Heart left ventricle (tissue), 16 donors: ENCODE measurements around the gene ZNF776. TPM values are rescaled to one million over a fixed set of nuclear protein-coding genes. Genes with fewer than 3 reads are reported as not detected.

Experiments
- ATAC-seq, 4 donors: fragments of 200-7000 bp; cut with Tn5 transposase; one replicate each; pipeline ENCODE4 v1.9.1; 2020 to 2022; ENCODE audit warnings: moderate library complexity in 4 of 4, mild to moderate bottlenecking in 3 of 4, moderate number of reproducible peaks in 1 of 4
- DNase-seq, 5 donors: peaks; one replicate each; pipeline ENCODE4 v3.0.0-alpha.2; 2020
- H3K27ac ChIP-seq, 12 donors: fragments of 200-600 bp; sonication (generic) in 4 of 12; one replicate each; pipeline versions ENCODE4 v1.5.0 to v1.8.0; 2016 to 2022; ENCODE audit warnings: mild to moderate bottlenecking in 2 of 12
- H3K27me3 ChIP-seq, 9 donors: fragments of 200-600 bp; sonication (generic) in 2 of 9; one replicate each; pipeline versions ENCODE4 v1.5.1 to v1.8.0; 2016 to 2022; ENCODE audit warnings: mild to moderate bottlenecking in 3 of 9
- H3K36me3 ChIP-seq, 9 donors: fragments of 200-600 bp; sonication (generic) in 2 of 9; one replicate each; pipeline versions ENCODE4 v1.5.0 to v1.8.0; 2018 to 2022; ENCODE audit warnings: mild to moderate bottlenecking in 2 of 9
- H3K4me1 ChIP-seq, 12 donors: fragments of 200-600 bp; sonication (generic) in 4 of 12; one replicate each; pipeline versions ENCODE4 v1.5.0 to v1.8.0; 2016 to 2022; ENCODE audit warnings: mild to moderate bottlenecking in 3 of 12
- H3K4me3 ChIP-seq, 12 donors: fragments of 200-600 bp; sonication (generic) in 4 of 12; one replicate each; pipeline versions ENCODE4 v1.5.0 to v1.8.0; 2017 to 2022; ENCODE audit warnings: mild to moderate bottlenecking in 9 of 12, moderate library complexity in 4 of 12
- H3K9me3 ChIP-seq, 12 donors: fragments of 200-600 bp; sonication (generic) in 4 of 12; one replicate each; pipeline versions ENCODE4 v1.5.0 to v1.8.0; 2016 to 2022; ENCODE audit warnings: mild to moderate bottlenecking in 1 of 12
- CTCF ChIP-seq, 12 donors: fragments of 200-600 bp; sonication (generic) in 4 of 12; IDR thresholded peaks; one replicate each; pipeline versions ENCODE4 v1.5.0 to v1.8.0; 2018 to 2022; ENCODE audit warnings: antibody characterized with exemption in 12 of 12, mild to moderate bottlenecking in 5 of 12
- POLR2A ChIP-seq, 2 donors: fragments of 450-650 bp; IDR thresholded peaks; one replicate each; pipeline ENCODE4 v1.6.1; 2017; ENCODE audit warnings: antibody characterized with exemption in 2 of 2, mild to moderate bottlenecking in 2 of 2, moderate library complexity in 2 of 2
- WGBS, 4 donors: extraction: QIAGEN DNeasy Blood & Tissue Kit in 2 of 4; methylation state at CpG; one replicate each; pipeline versions ENCODE4 v1.1.5 to v1.1.7; 2013 to 2018; 5-methylcytosine and 5-hydroxymethylcytosine counted together
- intact Hi-C, 10 donors: fragments of 100-400 bp; cut with DNase I; formaldehyde crosslinking; loops; one replicate each; pipeline versions ENCODE4 v1.11.1 to v1.14.2; 2022
- polyA plus RNA-seq, 2 donors: library from polyadenylated mRNA; stranded (reverse); fragments of 200-250 nt; gene quantifications; one replicate each; pipeline ENCODE4 v1.2.3, GENCODE V29; 2013
- total RNA-seq, 9 donors: library from RNA; depleted of rRNA in 2 of 9; stranded (reverse); fragments of >200 nt in 2 of 9; fragmentation: NEBNext Ultra II Directional in 3 of 9; extraction: Animal tissue kit (Norgen Biotek cat#: 25700) in 3 of 9; gene quantifications; one replicate each; pipeline versions ENCODE4 v1.1.0 to v1.2.4, GENCODE V29; 2016 to 2023
- donor health status: ischemic (EF 13 %, LVEDD 7.1; RV severe dilation, severe dysfunction).
- donor health status: healthy with polysubstance abuse.
- donor health status: DM: no; HTN: yes; CAD: no.
- donor health status: DM: no; HTN: no; CAD: no.
- donor health status: ischemic (EF 25% LVEDD 6.9; RV normal size, moderate dysfunction).
- donor health status: ischemic (EF 25% LVEDD 5.7; RV mildly dilated, moderate dysfunction).
- donor health status: healthy.
- donor health status: DM: yes; HTN: yes; CAD: no.
- donor health status: ischemic (EF 35%, LVEDD 5.7; RV mildly dilated, moderate dysfunction).
- donor health status: nonischemic (EF 11% LVEDD 7.7; RV severe dilation, severe dysfunction).
- donor health status: DM: yes; HTN: yes; CAD: no.
- donor health status: PGD.
- donor health status: ischemic (EF 29% LVEDD 5.4; RV normal size, mild dysfunction).
- donor health status: nonischemic (EF 23%, LVEDD 6.1; RV moderate dilation, normal function).

ZNF776 gene
- total and polyA plus RNA-seq, 11 donors: 4.8 to 17.3 (median 12.8) TPM

GRCh38 chr19:57807541-57807940, 60.9 kb downstream of the ZNF776 start:
- intact Hi-C loops: no loop called here
- H3K27ac ChIP-seq: no peak overlapping the region

More at GRCh38 chr19:57807541-57807940, 60.9 kb downstream of the ZNF776 start:
- Histone ChIP-seq H3K27me3 (no peaks in the 10 kb centered on the region), H3K9me3 (no peaks in the 10 kb centered on the region), H3K36me3 (peaks cover 0 to 58% (median 40%) of the 10 kb centered on the region in 9 donors), H3K4me1 (peaks cover 0 to 35% (median 13%) of the 10 kb centered on the region in 12 donors), H3K4me3 (no peak overlapping the region)
- DNase-seq (no peak), ATAC-seq (no peak)
- no peak for TF ChIP-seq CTCF (IDR thresholded peaks at IDR 0.05)
- TF ChIP-seq POLR2A (IDR thresholded peaks at IDR 0.05): no peak
- 83 to 97% (median 90%) methylated on average over 2 of the region's 2 CpGs for WGBS, 4 donors

Other genes starting within 250 kb of the ZNF776 start
- gene ZNF773, start 246.9 kb upstream of the ZNF776 start, total RNA-seq: 1 to 10 TPM; 4.1 to 7.3 (median 4.9) TPM
- 1 to 10 TPM; 4.4 to 5.5 TPM for gene ZNF773, start 246.9 kb upstream of the ZNF776 start, polyA plus RNA-seq
- 1 to 10 TPM; 2.5 to 5.2 (median 3.7) TPM for gene ZNF549, start 219.5 kb upstream of the ZNF776 start, total RNA-seq
- 1 to 10 TPM; 2.6 to 3.3 TPM for gene ZNF549, start 219.5 kb upstream of the ZNF776 start, polyA plus RNA-seq
- 10 to 100 TPM in 1 of 9 donors, 1 to 10 TPM in 8; 3.6 to 10.1 (median 7.0) TPM for gene ZNF550, start 187.0 kb upstream of the ZNF776 start, total RNA-seq
- gene ZNF550, start 187.0 kb upstream of the ZNF776 start, polyA plus RNA-seq: 1 to 10 TPM; 4.2 to 4.8 TPM
- gene ZNF416, start 167.9 kb upstream of the ZNF776 start, total RNA-seq: 1 to 10 TPM; 3.3 to 7.3 (median 5.1) TPM
- 1 to 10 TPM; 1.8 to 3.8 TPM for gene ZNF416, start 167.9 kb upstream of the ZNF776 start, polyA plus RNA-seq
- 1 to 10 TPM; 2.7 to 5.6 (median 4.4) TPM for gene ZIK1, start 162.7 kb upstream of the ZNF776 start, total RNA-seq
- 1 to 10 TPM; 1.1 to 8.0 TPM for gene ZIK1, start 162.7 kb upstream of the ZNF776 start, polyA plus RNA-seq
- gene ZNF530, start 146.9 kb upstream of the ZNF776 start, total RNA-seq: 1 to 10 TPM; 2.7 to 7.5 (median 3.9) TPM
- 1 to 10 TPM; 4.9 to 8.7 TPM for gene ZNF530, start 146.9 kb upstream of the ZNF776 start, polyA plus RNA-seq
- 10 to 100 TPM; 12.6 to 15.8 (median 13.8) TPM for gene ZNF134, start 132.6 kb upstream of the ZNF776 start, total RNA-seq
- gene ZNF134, start 132.6 kb upstream of the ZNF776 start, polyA plus RNA-seq: 10 to 100 TPM in 1 of 2 donors, 1 to 10 TPM in 1; 5.3 to 14.7 TPM
- gene ZNF211, start 113.6 kb upstream of the ZNF776 start, total RNA-seq: 10 to 100 TPM in 4 of 9 donors, 1 to 10 TPM in 5; 6.8 to 14.4 (median 9.0) TPM
- 10 to 100 TPM in 1 of 2 donors, 1 to 10 TPM in 1; 5.6 to 11.4 TPM for gene ZNF211, start 113.6 kb upstream of the ZNF776 start, polyA plus RNA-seq
- gene ZSCAN4, start 77.9 kb upstream of the ZNF776 start, total RNA-seq: under 1 TPM in 1 of 9 donors, not detected in 8; 0.14 TPM
- under 1 TPM; 0.03 to 0.11 TPM for gene ZSCAN4, start 77.9 kb upstream of the ZNF776 start, polyA plus RNA-seq
- gene ZNF551, start 64.8 kb upstream of the ZNF776 start, total RNA-seq: 10 to 100 TPM in 1 of 9 donors, 1 to 10 TPM in 8; 3.0 to 11.3 (median 4.3) TPM
- 1 to 10 TPM; 2.4 to 3.9 TPM for gene ZNF551, start 64.8 kb upstream of the ZNF776 start, polyA plus RNA-seq
- 1 to 10 TPM; 1.4 to 5.3 (median 4.0) TPM for gene ZNF154, start 37.6 kb upstream of the ZNF776 start, total RNA-seq
- gene ZNF154, start 37.6 kb upstream of the ZNF776 start, polyA plus RNA-seq: 1 to 10 TPM; 1.4 to 4.3 TPM
- gene ZNF671, start 19.2 kb upstream of the ZNF776 start, total RNA-seq: 10 to 100 TPM in 2 of 9 donors, 1 to 10 TPM in 7; 5.1 to 10.7 (median 7.6) TPM
- gene ZNF671, start 19.2 kb upstream of the ZNF776 start, polyA plus RNA-seq: 1 to 10 TPM; 4.6 to 4.9 TPM
- 10 to 100 TPM in 7 of 9 donors, 1 to 10 TPM in 2; 6.7 to 13.3 (median 11.9) TPM for gene ZNF586, start 22.9 kb downstream of the ZNF776 start, total RNA-seq
- gene ZNF586, start 22.9 kb downstream of the ZNF776 start, polyA plus RNA-seq: 1 to 10 TPM; 8.5 to 9.2 TPM
- 1 to 10 TPM; 2.6 to 5.2 (median 3.9) TPM for gene ZNF552, start 68.1 kb downstream of the ZNF776 start, total RNA-seq
- 1 to 10 TPM; 1.7 to 3.4 TPM for gene ZNF552, start 68.1 kb downstream of the ZNF776 start, polyA plus RNA-seq
- gene ZNF587B, start 83.5 kb downstream of the ZNF776 start, total RNA-seq: 1 to 10 TPM; 4.6 to 9.2 (median 6.5) TPM
- 1 to 10 TPM; 2.9 to 5.9 TPM for gene ZNF587B, start 83.5 kb downstream of the ZNF776 start, polyA plus RNA-seq
- 10 to 100 TPM in 7 of 9 donors, 1 to 10 TPM in 2; 9.4 to 25.4 (median 15.0) TPM for gene ZNF587, start 103.0 kb downstream of the ZNF776 start, total RNA-seq
- gene ZNF587, start 103.0 kb downstream of the ZNF776 start, polyA plus RNA-seq: 10 to 100 TPM in 1 of 2 donors, 1 to 10 TPM in 1; 8.9 to 23.3 TPM
- gene ZNF814, start 142.2 kb downstream of the ZNF776 start, total RNA-seq: 10 to 100 TPM in 6 of 9 donors, 1 to 10 TPM in 3; 8.7 to 16.4 (median 10.5) TPM
- 10 to 100 TPM; 10.3 to 20.9 TPM for gene ZNF814, start 142.2 kb downstream of the ZNF776 start, polyA plus RNA-seq
- 10 to 100 TPM in 4 of 9 donors, 1 to 10 TPM in 5; 7.8 to 15.6 (median 9.1) TPM for gene ZNF417, start 169.8 kb downstream of the ZNF776 start, total RNA-seq
- 1 to 10 TPM; 3.8 to 5.0 TPM for gene ZNF417, start 169.8 kb downstream of the ZNF776 start, polyA plus RNA-seq
- gene ZNF418, start 188.6 kb downstream of the ZNF776 start, total RNA-seq: 10 to 100 TPM in 6 of 9 donors, 1 to 10 TPM in 3; 6.3 to 17.0 (median 11.9) TPM
- gene ZNF418, start 188.6 kb downstream of the ZNF776 start, polyA plus RNA-seq: 1 to 10 TPM; 3.5 to 8.6 TPM
- 10 to 100 TPM in 4 of 9 donors, 1 to 10 TPM in 5; 5.1 to 13.4 (median 9.7) TPM for gene ZNF256, start 200.9 kb downstream of the ZNF776 start, total RNA-seq
- gene ZNF256, start 200.9 kb downstream of the ZNF776 start, polyA plus RNA-seq: 1 to 10 TPM; 5.6 to 6.0 TPM
- 1 to 10 TPM; 1.0 to 2.8 (median 2.3) TPM for gene C19orf18, start 227.7 kb downstream of the ZNF776 start, total RNA-seq
- gene C19orf18, start 227.7 kb downstream of the ZNF776 start, polyA plus RNA-seq: 1 to 10 TPM in 1 of 2 donors, under 1 TPM in 1; 0.40 to 4.5 TPM